Astrocyte (in vitro differentiated cells and primary cell): ENCODE measurements around the gene SLC26A9.

Experiments
- CTCF ChIP-seq: IDR thresholded peaks from 2 replicates; pipeline ENCODE4 v1.5.1; 2011; ENCODE audit warnings: low read depth, mild to moderate bottlenecking, inconsistent platforms, low read length, moderate library complexity; ENCODE audit not compliant: insufficient read depth
- EZH2 ChIP-seq: IDR thresholded peaks from 2 replicates; pipeline ENCODE4 v1.6.1; 2012; ENCODE audit warnings: mild to moderate bottlenecking, low read length, inconsistent platforms; ENCODE audit not compliant: insufficient read depth

GRCh38 chr1:205870236-205870635 lies 73.0 kb downstream of the SLC26A9 start:
- TF ChIP-seq CTCF (no peak), EZH2 (no peak)
